H1 (cell line): ENCODE measurements around the gene MMP11. TPM values are rescaled to one million over a fixed set of nuclear protein-coding genes. Genes with fewer than 3 reads are reported as not detected.

Experiments
- CTCF ChIA-PET: fragments of 300-600 bp; sonication (Branson Sonifier 250); formaldehyde crosslinking; loops from one replicate; lab custom pipeline; 2021; ENCODE audit not compliant: partially characterized antibody; lab: Charles Lee
- POLR2A ChIA-PET: fragments of 300-600 bp; sonication (Branson Sonifier 250); formaldehyde crosslinking; loops from one replicate; lab custom pipeline; 2021; ENCODE audit warnings: inconsistent platforms; ENCODE audit not compliant: partially characterized antibody; lab: Charles Lee
- DNase-seq, 2 experiments: peaks; one replicate each; pipeline versions ENCODE4 v3.0.0 to v3.0.0-alpha.2; 2010 to 2022; ENCODE audit warnings: low spot score in 2 of 2, low read depth in 1 of 2, mixed read lengths in 1 of 2
- FAIRE-seq: peaks from 2 replicates; lab custom pipeline; 2011; peaks lifted over from hg19 to GRCh38; lab: Jason Lieb, UNC
- H2AFZ ChIP-seq: 2 replicates; pipeline ENCODE4 v1.8.1; 2012; ENCODE audit warnings: low read length, inconsistent platforms
- H2AK5ac ChIP-seq: 2 replicates; pipeline ENCODE4 v1.6.1; 2013; ENCODE audit warnings: low read depth, low read length
- H2BK120ac ChIP-seq: replicated peaks from 2 replicates; pipeline ENCODE3; 2013; ENCODE audit warnings: low read depth, low read length, inconsistent platforms
- H2BK12ac ChIP-seq: 2 replicates; pipeline ENCODE4 v1.6.1; 2013; ENCODE audit warnings: low read depth, low read length
- H2BK15ac ChIP-seq: 2 replicates; pipeline ENCODE4 v1.6.1; 2013; ENCODE audit warnings: low read length
- H2BK20ac ChIP-seq: 2 replicates; pipeline ENCODE4 v1.6.1; 2013; ENCODE audit warnings: low read length
- H2BK5ac ChIP-seq: 2 replicates; pipeline ENCODE4 v1.6.1; 2013; ENCODE audit warnings: low read depth, low read length
- H3K14ac ChIP-seq: 2 replicates; pipeline ENCODE4 v1.6.1; 2013; ENCODE audit warnings: inconsistent platforms; ENCODE audit not compliant: insufficient read length
- H3K18ac ChIP-seq: 2 replicates; pipeline ENCODE4 v1.6.1; 2013; ENCODE audit warnings: low read length; ENCODE audit errors: extremely low read depth
- H3K23ac ChIP-seq: 2 replicates; pipeline ENCODE4 v1.6.1; 2013; ENCODE audit warnings: inconsistent platforms; ENCODE audit not compliant: insufficient read length
- H3K23me2 ChIP-seq: 2 replicates; pipeline ENCODE4 v1.6.1; 2013; ENCODE audit warnings: low read depth, low read length
- H3K27ac ChIP-seq: 2 replicates; pipeline ENCODE4 v1.6.1; 2011; ENCODE audit warnings: low read depth, low read length, inconsistent platforms
- H3K27me3 ChIP-seq, 4 experiments: replicated peaks in 1 of 4; 1 replicate in 1 of 4; 2 replicates in 3 of 4; pipeline versions ENCODE4 v1.6.1 to v1.8.1; 2011 to 2013; ENCODE audit warnings: low read length in 3 of 4, mild to moderate bottlenecking in 3 of 4, inconsistent platforms in 2 of 4, mixed read lengths in 2 of 4, moderate library complexity in 1 of 4; ENCODE audit not compliant: control insufficient read depth in 3 of 4, insufficient read depth in 3 of 4; ENCODE audit errors: extremely low read depth in 1 of 4
- H3K36me3 ChIP-seq, 4 experiments: 2 replicates each; pipeline versions ENCODE4 v1.6.1 to v1.8.1; 2011 to 2013; ENCODE audit warnings: mild to moderate bottlenecking in 4 of 4, low read length in 3 of 4, moderate library complexity in 2 of 4, control low read depth in 1 of 4, inconsistent platforms in 1 of 4; ENCODE audit not compliant: insufficient read depth in 4 of 4, control insufficient read depth in 2 of 4
- H3K4ac ChIP-seq: replicated peaks from 2 replicates; pipeline ENCODE3; 2013; ENCODE audit warnings: low read length, low read depth, mixed read lengths, inconsistent platforms; ENCODE audit not compliant: insufficient read length
- H3K4me1 ChIP-seq, 4 experiments: replicated peaks in 1 of 4; 1 replicate in 1 of 4; 2 replicates in 3 of 4; pipeline versions ENCODE4 v1.6.1 to v1.8.1; 2011 to 2013; ENCODE audit warnings: low read length in 3 of 4, inconsistent platforms in 2 of 4, mixed read lengths in 1 of 4; ENCODE audit not compliant: insufficient read depth in 4 of 4, control insufficient read depth in 3 of 4
- H3K4me2 ChIP-seq, 2 experiments: 2 replicates each; pipeline versions ENCODE4 v1.6.1 to v1.8.1; 2011 to 2013; ENCODE audit warnings: low read depth in 2 of 2, low read length in 2 of 2, control low read depth in 1 of 2, inconsistent platforms in 1 of 2, mild to moderate bottlenecking in 1 of 2; ENCODE audit not compliant: insufficient read depth in 1 of 2
- H3K4me3 ChIP-seq, 4 experiments: fragments of 200-600, 300-600 bp in 1 of 4; sonication (generic), shearing (Covaris generic), sonication (Bioruptor Twin) in 1 of 4; 2 replicates each; pipeline versions ENCODE4 v1.5.1 to v1.8.1; 2011 to 2016; ENCODE audit warnings: low read length in 4 of 4, low read depth in 3 of 4, control low read depth in 2 of 4, inconsistent platforms in 2 of 4, mild to moderate bottlenecking in 2 of 4, mixed read lengths in 1 of 4, moderate library complexity in 1 of 4; ENCODE audit not compliant: insufficient read depth in 2 of 4; ENCODE audit errors: extremely low read depth in 1 of 4
- H3K56ac ChIP-seq: replicated peaks from 2 replicates; pipeline ENCODE3; 2013; ENCODE audit warnings: low read depth, mild to moderate bottlenecking, mixed read lengths, low read length, inconsistent platforms; ENCODE audit not compliant: insufficient read length
- H3K79me1 ChIP-seq: 2 replicates; pipeline ENCODE4 v1.6.1; 2013; ENCODE audit warnings: low read depth, low read length, control low read depth
- H3K79me2 ChIP-seq, 2 experiments: 2 replicates each; pipeline versions ENCODE4 v1.6.1 to v1.8.1; 2012 to 2013; ENCODE audit warnings: low read length in 2 of 2, mild to moderate bottlenecking in 2 of 2, inconsistent platforms in 1 of 2; ENCODE audit not compliant: insufficient read depth in 2 of 2, control insufficient read depth in 1 of 2
- H3K9ac ChIP-seq, 4 experiments: replicated peaks in 1 of 4; 1 replicate in 1 of 4; 2 replicates in 3 of 4; pipeline versions ENCODE4 v1.6.1 to v1.8.1; 2011 to 2013; ENCODE audit warnings: low read depth in 3 of 4, low read length in 3 of 4, control low read depth in 2 of 4, mild to moderate bottlenecking in 2 of 4, moderate library complexity in 2 of 4, inconsistent platforms in 1 of 4; ENCODE audit errors: extremely low read depth in 1 of 4
- H3K9me3 ChIP-seq, 2 experiments: 2 replicates each; pipeline versions ENCODE4 v1.6.1 to v1.8.1; 2012 to 2013; ENCODE audit warnings: mild to moderate bottlenecking in 2 of 2, moderate library complexity in 2 of 2, control low read depth in 1 of 2, inconsistent platforms in 1 of 2, low read depth in 1 of 2, low read length in 1 of 2, mixed read lengths in 1 of 2; ENCODE audit not compliant: insufficient read depth in 2 of 2
- H4K20me1 ChIP-seq, 2 experiments: replicated peaks in 1 of 2; 2 replicates each; pipeline versions ENCODE3 to v1.8.1; 2011 to 2013; ENCODE audit warnings: inconsistent platforms in 2 of 2, low read length in 2 of 2, mild to moderate bottlenecking in 1 of 2; ENCODE audit not compliant: insufficient read depth in 2 of 2, control insufficient read depth in 1 of 2
- H4K5ac ChIP-seq: 2 replicates; pipeline ENCODE4 v1.6.1; 2013; ENCODE audit warnings: low read length, low read depth, mixed read lengths, inconsistent platforms; ENCODE audit not compliant: insufficient read length
- H4K8ac ChIP-seq: 2 replicates; pipeline ENCODE4 v1.8.0; 2013; ENCODE audit warnings: mild to moderate bottlenecking, moderate library complexity, low read length, inconsistent platforms; ENCODE audit not compliant: insufficient read depth; ENCODE audit errors: extremely low read depth
- H4K91ac ChIP-seq: replicated peaks from 2 replicates; pipeline ENCODE3; 2013; ENCODE audit warnings: low read length, mixed read lengths, inconsistent platforms; ENCODE audit not compliant: insufficient read length
- BACH1 ChIP-seq: IDR thresholded peaks from 2 replicates; pipeline ENCODE4 v1.6.1; 2012; ENCODE audit warnings: low read length, improper control_type of control experiment
- EZH2 ChIP-seq: fragments of 200-600 bp; sonication (generic); IDR thresholded peaks from 2 replicates; pipeline ENCODE4 v1.7.1; 2012; ENCODE audit warnings: low read depth, mild to moderate bottlenecking, moderate library complexity, low read length, inconsistent platforms; ENCODE audit not compliant: severe bottlenecking
- FOSL1 ChIP-seq: IDR thresholded peaks from 2 replicates; pipeline ENCODE4 v1.6.1; 2011; ENCODE audit warnings: mild to moderate bottlenecking, low read depth, low read length, moderate library complexity; ENCODE audit not compliant: insufficient read depth
- HDAC2 ChIP-seq, 2 experiments: fragments of 300-600 bp in 1 of 2; sonication (generic) in 1 of 2; IDR thresholded peaks; 2 replicates each; pipeline ENCODE4 v1.6.1; 2011 to 2012; ENCODE audit warnings: low read depth in 2 of 2, low read length in 2 of 2, mild to moderate bottlenecking in 2 of 2, moderate library complexity in 2 of 2, borderline replicate concordance in 1 of 2, inconsistent platforms in 1 of 2
- PHF8 ChIP-seq: fragments of 200-600 bp; sonication (generic); conservative IDR thresholded peaks from 2 replicates; pipeline ENCODE4 v1.7.1; 2012; ENCODE audit warnings: low read depth, mild to moderate bottlenecking, inconsistent platforms, low read length, moderate library complexity
- SIN3A ChIP-seq, 2 experiments: IDR thresholded peaks in 1 of 2; conservative IDR thresholded peaks in 1 of 2; 2 replicates each; pipeline ENCODE4 v1.6.1; 2011 to 2012; ENCODE audit warnings: low read length in 2 of 2, improper control_type of control experiment in 1 of 2, low read depth in 1 of 2, mild to moderate bottlenecking in 1 of 2
- SIX5 ChIP-seq: IDR thresholded peaks from 2 replicates; pipeline ENCODE4 v1.6.1; 2011; ENCODE audit warnings: mild to moderate bottlenecking, low read depth, low read length
- SP2 ChIP-seq: IDR thresholded peaks from 2 replicates; pipeline ENCODE4 v1.6.1; 2012; ENCODE audit warnings: mild to moderate bottlenecking, low read length, inconsistent platforms
- TAF7 ChIP-seq: optimal IDR thresholded peaks from 2 replicates; pipeline ENCODE3; 2011; ENCODE audit warnings: low read depth, mild to moderate bottlenecking, inconsistent platforms, low read length, moderate library complexity, borderline replicate concordance
- TCF12 ChIP-seq: IDR thresholded peaks from 2 replicates; pipeline ENCODE4 v1.6.1; 2011; ENCODE audit warnings: low read depth, mild to moderate bottlenecking, low read length
- WGBS, 2 experiments: shearing (Covaris generic) in 1 of 2; methylation state at CpG; one replicate each; pipeline versions ENCODE4 v1.1.6 to v1.1.7; 2013 to 2015; ENCODE audit warnings: low lambda C conversion rate in 2 of 2, mixed read lengths in 2 of 2, inconsistent platforms in 1 of 2, low coverage in 1 of 2, missing lambda C conversion rate in 1 of 2; ENCODE audit not compliant: insufficient replicate concordance in 2 of 2, insufficient coverage in 1 of 2, insufficient read length in 1 of 2; ENCODE audit errors: extremely low coverage in 1 of 2, missing lambda C conversion rate in 1 of 2; 5-methylcytosine and 5-hydroxymethylcytosine counted together
- polyA plus RNA-seq, 7 experiments: library from polyadenylated mRNA; depleted of rRNA in 3 of 7; stranded (reverse) in 5 of 7; unstranded in 2 of 7; fragments of >200 nt in 5 of 7; fragments of 200-250 nt in 2 of 7; gene quantifications; 1 replicate in 5 of 7; 2 replicates in 1 of 7; 4 replicates in 1 of 7; pipeline versions ENCODE4 v1.2.1 to v1.2.3, GENCODE V29; 2011 to 2013; ENCODE audit warnings: missing spikeins in 2 of 7, mixed read lengths in 2 of 7
- total RNA-seq: library from RNA; stranded (reverse); fragmentation: NEBNext Ultra II Directional; extraction: Animal tissue kit (Norgen Biotek cat#: 25700); gene quantifications from 2 replicates; pipeline ENCODE4 v1.2.1, GENCODE V29; 2021

The MMP11 gene
- total and polyA plus RNA-seq, 2 of the 8 experiments (the other 6 are each of a cell fraction or from before 2014, with no cell fraction given): 10.2 to 18.3 TPM

- H3K9ac ChIP-seq: peak overlapping the region in 2 of 4 experiments; percentile 29 to 31; a peak in 2 of 7 replicates
- no peak overlapping the region; the same call in 1 of the 2 replicates for H3K27ac ChIP-seq
- CTCF ChIA-PET: interaction anchor here (0.6 to 2.1 kb wide), 2 partner anchors 22 to 695 kb away, joined by 3 to 14 read pairs; no protein-coding TSS in a partner anchor
- TF ChIP-seq EZH2 (no peak), TAF7 (no peak), HDAC2 (IDR thresholded peaks at IDR 0.05; ENCODE audit: borderline replicate concordance in 1 of 2, low read depth in 2 of 2, low read length in 2 of 2) (no peak), TCF12 (no peak), PHF8 (no peak), FOSL1 (no peak), SP2 (no peak), SIN3A (conservative IDR thresholded peaks at IDR 0.05 in 1 of 2, IDR thresholded peaks at IDR 0.05 in 1 of 2; ENCODE audit: low read depth in 1 of 2, low read length in 2 of 2) (no peak), BACH1 (no peak), SIX5 (no peak)
These were observed 54.1 kb downstream of the MMP11 start for GRCh38 chr22:23826510-23827350.

More at GRCh38 chr22:23826510-23827350, 54.1 kb downstream of the MMP11 start:
- 0 out of 2 replicates have a peak overlapping the region, but pooled peaks have one; percentile 9 for H2BK12ac ChIP-seq
- no peak overlapping the region for H2BK15ac ChIP-seq
- H3K18ac ChIP-seq: no peak overlapping the region
- DNase-seq: no peak
- H3K23me2 ChIP-seq: no peaks in the 10 kb centered on the region
- peaks cover 11 to 55% (median 25%) of the 10 kb centered on the region in 4 experiments; a peak in 7 of 8 replicates for H3K36me3 ChIP-seq
- no peak overlapping the region for H2AFZ ChIP-seq
- no peak overlapping the region for H3K4me3 ChIP-seq
- 86% methylated on average over 14 of the region's 15 CpGs; no CpG with 5 or more reads in 1 of the 2 experiments for WGBS, 2 experiments
- no peak for FAIRE-seq
- POLR2A ChIA-PET: interaction anchor here (1.4 kb wide), 1 partner anchor 41 kb away, joined by 3 read pairs; no protein-coding TSS in a partner anchor
- H4K5ac ChIP-seq: no peak overlapping the region
- peaks cover 0 to 9% of the 10 kb centered on the region in 2 experiments for H4K20me1 ChIP-seq
- no peak overlapping the region for H3K23ac ChIP-seq
- no peaks in the 10 kb centered on the region for H3K4me1 ChIP-seq
- no peaks in the 10 kb centered on the region; a peak in 1 of 7 replicates for H3K27me3 ChIP-seq
- peak overlapping the region; percentile 1 for H2BK120ac ChIP-seq
- no peaks in the 10 kb centered on the region; the same call in 1 of the 2 replicates for H3K79me1 ChIP-seq
- no peaks in the 10 kb centered on the region for H3K9me3 ChIP-seq
- H3K4me2 ChIP-seq: no peak overlapping the region
- H3K14ac ChIP-seq: no peak overlapping the region
- H4K8ac ChIP-seq: no peak overlapping the region; the same call in 1 of the 2 replicates
- H2AK5ac ChIP-seq: no peak overlapping the region
- H3K56ac ChIP-seq: no peak overlapping the region
- no peak overlapping the region for H3K4ac ChIP-seq
- H4K91ac ChIP-seq: peak overlapping the region; percentile 54
- H3K79me2 ChIP-seq: no peaks in the 10 kb centered on the region; a peak in 1 of 4 replicates
- peak overlapping the region; percentile 96 for H2BK5ac ChIP-seq
- no peak overlapping the region for H2BK20ac ChIP-seq
